ENCODE measurements around the gene CNEP1R1.

CNEP1R1 gene

DNA sequence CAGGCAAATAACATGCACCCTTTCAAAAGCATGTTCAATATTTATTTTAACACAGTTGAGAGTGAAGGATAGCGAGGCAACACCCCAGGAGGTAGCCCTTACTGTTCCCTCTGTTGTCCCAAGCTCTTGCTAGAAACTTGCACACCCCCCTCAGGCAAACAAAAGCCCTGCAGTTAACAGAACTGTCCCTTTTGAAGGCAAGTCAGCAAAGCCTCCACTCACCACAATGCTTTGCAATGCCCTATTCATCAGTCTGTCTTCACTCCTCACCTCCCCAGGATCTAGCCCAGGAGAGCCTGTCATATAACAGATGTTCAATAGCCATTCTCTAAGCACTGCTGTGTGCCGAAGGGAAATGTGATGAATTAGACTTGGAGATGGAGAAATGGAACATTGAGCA lies 3.5 kb upstream of the CNEP1R1 start:
- DNase-seq = peak; percentile 71

DNA sequence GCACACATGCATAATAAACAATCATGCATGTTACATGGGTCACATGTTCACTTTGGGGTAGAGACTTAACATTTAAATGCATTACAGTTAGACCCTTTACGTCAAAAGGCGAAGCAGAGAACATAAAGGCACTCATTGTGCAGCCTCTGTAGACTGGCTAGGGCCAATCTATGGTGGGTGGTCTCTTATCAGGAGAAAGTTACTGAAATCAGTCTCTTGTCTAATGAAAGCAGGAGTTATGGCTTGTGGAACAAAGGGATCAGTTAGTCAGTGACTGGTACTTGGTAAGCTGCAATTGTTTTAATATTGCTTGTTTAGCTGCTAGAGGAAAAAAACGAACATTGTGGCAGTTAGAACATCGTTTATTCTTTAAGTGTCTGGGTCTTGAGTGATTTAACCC lies 1.4 kb upstream of the CNEP1R1 start:
- no peak for DNase-seq

DNA sequence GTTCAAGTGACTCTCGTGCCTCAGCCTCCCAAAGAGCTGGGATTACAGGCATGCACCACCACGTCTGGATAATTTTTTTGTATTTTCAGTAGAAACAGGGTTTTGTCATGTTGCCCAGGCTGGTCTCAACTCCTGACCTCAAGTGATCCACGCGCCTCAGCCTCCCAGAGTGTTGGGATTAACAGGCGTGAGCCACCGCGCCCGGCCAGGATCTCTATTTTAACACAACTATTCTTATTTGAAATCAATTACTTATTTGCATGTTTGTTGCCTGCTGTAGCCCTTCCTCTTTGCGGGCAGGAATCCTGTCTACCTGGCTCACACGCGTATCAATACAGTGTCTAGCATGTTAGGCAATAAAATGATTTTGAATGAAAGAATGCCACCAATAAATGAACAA lies 818 bp upstream of the CNEP1R1 start:
- DNase-seq = no peak

DNA sequence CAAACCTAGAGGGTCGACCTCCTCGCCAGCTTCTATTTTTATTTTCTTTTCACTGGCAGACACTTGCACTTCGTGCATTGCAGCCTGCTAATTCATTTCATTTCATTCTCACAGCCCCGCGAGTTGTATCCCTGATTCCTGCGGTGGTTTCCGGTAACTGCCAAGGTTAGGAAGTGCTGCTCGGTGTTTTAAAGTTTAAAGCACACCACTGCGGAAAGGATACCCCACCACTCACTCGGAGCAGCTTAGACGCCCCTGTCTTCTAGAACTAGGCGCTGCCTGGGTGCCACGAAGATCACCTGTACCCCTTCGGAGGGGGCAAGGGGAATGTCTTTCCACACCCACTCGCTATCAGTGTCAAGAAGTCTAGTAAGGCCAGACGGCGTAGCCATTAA lies 509 bp downstream of the CNEP1R1 start:
- DNase-seq = peak; percentile 54

DNA sequence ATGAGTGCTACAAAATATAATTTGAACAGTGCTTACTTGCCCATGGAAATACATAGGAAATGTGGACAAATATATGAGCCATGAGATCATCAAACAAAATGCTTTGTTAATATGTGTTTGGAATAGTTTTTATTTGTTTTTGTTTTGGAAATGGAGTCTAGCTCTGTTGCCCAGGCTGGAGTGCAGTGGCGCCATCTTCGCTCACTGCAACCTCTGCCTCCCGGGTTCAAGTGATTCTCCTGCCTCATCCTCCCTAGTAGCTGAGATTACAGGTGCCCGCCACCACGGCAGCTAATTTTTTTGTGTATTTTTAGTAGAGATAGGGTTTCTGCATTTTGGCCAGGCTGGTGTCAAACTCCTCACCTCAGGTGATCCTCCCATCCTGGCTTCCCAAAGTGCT lies 2.8 kb downstream of the CNEP1R1 start:
- DNase-seq = no peak

DNA sequence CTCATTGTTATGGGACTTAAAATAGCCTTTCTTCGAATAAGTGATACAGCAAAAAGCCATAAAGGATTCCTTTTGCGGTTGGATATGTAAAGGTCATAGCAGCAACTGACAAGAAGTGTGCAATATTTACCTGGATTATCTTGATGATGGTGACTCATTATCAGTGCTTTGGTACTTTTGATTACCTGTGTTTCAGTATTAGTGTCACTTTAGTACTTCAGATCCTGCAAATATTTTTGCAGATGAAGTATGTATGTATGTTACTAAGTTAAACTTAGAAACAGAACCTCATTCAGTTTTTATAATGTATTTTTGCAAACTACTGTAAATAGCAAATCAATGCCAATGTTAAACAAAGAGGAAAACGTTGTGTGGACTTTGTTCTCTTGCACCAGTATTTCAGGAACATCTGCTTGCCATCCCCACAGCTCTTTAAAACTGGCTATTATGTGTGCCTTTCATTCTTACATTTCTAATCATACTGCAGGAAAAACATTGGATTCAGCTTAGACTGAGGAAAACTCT lies 10.5 kb downstream of the CNEP1R1 start:
- no peak for DNase-seq

DNA sequence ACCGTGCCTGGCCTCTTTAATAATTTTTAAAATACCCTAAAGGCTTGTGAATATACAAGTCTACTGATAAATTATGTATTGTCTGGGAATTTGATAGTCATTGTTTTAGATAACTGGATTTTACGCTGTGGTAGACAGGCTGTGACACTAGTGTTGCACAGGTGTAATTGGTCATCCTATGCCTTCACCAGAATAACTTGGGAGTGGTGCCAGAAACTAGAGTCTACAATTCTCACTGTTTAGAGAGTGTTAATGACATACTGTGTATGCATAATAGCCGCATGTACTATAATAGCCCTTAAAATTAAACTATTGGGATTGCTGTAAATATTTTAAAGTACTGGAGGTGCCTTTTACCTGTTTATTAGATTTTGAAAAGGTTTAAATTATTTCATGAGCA lies 11.4 kb downstream of the CNEP1R1 start:
- no peak for DNase-seq

DNA sequence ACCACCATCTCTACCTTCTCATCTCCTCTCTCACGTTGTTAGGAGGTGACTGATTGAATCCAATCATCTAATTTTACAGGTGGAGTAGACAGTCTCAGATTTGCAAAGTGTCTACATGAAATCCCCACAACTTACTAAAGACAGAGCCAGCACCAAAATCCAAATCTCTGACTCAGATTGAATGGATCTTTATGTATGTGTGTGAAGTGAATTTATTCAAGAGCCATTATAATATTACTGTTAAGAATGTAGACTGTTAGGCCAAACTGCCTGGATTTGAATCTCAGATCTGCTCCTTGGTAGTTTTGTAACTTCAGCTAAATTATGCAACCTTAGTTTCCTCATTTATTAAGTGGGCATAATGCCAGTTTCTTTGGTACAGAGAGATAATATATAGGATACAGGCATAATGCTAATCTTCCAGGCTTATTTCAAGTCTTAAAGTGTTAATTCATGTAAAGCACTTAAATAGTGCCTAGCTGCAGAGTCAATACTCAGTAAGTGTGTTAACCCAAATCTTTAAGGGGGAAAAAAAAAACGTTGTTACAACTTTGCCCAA lies 12.7 kb downstream of the CNEP1R1 start:
- DNase-seq = no peak

DNA sequence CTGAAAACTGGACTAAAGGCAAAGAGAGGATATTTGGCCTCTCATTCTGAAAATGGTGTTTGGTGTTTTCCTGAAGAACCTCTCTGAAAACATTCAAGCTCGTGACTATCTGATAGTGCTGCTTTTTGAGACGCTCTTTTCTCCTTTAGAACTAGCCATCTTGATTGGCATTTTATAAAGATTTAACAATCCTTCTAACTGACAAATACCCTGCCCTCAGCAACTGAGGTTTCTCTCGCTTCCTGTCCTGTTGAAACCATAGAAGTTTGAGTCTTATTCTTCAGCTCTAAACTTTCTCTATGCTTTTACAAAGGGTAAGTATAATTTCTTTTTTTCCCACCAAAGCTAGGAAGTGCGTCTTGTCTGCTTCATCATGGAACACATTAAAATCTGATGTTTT lies 13.3 kb downstream of the CNEP1R1 start:
- no peak for DNase-seq

DNA sequence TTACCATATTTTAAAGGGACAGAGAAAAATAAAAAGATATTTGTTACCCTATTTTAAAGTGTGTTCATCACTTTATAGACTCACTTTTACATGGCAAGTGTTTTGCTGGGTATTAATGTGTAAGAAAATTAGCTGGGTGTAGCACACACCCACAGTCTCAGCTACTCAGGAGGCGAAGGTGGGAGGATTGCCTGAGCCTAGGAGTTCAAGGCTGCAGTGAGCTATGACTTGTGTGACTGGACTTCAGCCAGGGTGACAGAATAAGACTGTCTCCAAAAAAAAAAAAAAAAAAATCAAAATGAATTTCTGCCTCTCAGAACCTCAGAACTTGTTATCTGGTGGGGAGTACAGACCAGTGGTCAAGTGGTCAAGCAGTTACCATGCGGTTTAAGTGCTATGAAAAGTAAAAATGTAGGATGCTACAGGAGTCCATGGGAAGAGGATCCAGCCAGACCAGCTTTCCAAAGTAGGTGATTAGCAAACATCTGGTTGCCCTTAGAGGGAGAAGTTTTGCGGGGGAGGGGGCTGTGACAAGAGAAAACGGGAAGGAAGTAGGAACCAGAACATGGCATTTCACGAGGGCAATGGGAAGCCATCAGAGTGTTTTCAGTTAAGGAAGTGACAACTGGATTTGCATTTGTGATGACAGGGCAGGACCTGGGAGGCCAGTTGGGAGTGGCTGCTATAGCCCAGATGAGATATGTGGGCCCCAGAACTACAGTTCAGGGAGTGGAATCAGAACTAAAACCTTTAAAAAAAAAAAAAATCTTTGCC lies 13.9 kb downstream of the CNEP1R1 start:
- DNase-seq = no peak

DNA sequence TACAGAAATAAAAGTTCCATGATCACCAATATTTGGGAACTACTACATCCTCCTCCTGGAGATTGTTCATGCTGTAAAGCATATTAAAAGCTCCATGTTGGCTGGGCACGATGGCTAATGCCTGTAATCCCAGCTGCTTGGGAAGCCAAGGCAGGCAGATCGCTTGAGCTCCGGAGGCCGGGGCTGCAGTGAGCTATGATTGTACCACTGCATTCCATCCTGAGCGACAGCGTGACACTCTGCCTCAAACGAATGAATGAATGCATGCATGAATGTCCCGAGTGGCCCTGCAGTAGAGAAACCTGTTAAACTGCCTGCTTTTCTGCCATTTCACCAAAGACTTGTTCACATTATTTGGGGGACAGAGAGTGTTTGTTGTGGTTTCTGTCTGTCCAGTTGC lies 15.0 kb downstream of the CNEP1R1 start:
- DNase-seq = peak; percentile 81

DNA sequence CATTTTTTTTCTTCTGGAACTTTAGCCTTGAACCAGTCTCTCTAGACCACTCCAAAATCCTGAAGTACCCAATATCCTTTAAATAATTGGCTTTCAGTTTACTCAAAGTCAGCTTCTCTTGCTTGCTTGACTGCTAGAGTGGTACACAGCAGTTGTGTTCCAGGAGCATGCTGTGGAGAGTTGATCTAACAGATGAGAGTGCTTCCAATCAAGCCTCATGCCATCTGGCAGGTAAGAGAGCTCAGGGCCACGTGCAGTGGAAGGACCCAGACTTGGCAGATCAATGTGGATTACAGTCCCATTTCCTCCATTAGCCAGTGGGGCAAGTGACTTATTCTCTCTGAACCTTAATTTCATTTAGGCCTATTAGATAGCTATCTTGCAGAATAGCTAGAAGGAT lies 15.7 kb downstream of the CNEP1R1 start:
- no peak for DNase-seq

DNA sequence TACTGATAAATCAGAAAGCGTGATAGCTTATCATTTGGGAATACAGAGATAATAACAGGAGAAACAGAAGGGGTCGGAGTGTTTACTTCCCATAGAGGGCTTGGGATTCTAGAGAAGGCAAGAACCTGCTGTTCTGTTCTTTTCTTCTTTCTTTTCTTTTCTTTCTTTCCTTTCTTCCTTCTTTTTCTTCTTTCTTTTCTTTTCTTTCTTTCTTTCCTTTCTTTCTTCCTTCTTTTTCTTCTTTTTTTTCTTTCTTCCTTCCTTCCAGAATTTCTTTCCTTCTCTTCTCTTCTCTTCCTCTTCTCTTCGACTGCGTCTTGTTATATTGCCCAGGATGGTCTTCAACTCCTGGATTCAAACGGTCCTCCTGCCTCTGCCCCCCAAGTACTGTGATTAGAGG lies 18.3 kb downstream of the CNEP1R1 start:
- DNase-seq = no peak

DNA sequence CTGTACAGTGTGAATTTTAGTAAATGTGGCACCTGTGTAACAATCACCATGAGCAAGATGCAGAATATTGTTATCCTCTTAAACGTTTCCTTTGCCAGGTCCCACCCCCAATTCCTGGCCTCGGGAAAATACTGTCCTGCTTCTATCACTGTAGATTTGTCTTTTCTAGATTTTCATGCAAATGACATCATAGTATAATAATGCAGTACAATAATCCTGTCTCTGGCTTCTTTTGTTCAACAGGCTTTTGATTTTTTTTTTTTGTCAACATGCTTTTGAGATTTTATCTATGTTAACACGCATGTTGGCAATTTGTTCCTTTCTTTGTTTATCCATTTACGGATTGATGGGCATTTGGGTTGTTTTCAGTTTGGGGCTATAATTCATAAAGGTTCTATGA lies 20.4 kb downstream of the CNEP1R1 start:
- no peak for DNase-seq

DNA sequence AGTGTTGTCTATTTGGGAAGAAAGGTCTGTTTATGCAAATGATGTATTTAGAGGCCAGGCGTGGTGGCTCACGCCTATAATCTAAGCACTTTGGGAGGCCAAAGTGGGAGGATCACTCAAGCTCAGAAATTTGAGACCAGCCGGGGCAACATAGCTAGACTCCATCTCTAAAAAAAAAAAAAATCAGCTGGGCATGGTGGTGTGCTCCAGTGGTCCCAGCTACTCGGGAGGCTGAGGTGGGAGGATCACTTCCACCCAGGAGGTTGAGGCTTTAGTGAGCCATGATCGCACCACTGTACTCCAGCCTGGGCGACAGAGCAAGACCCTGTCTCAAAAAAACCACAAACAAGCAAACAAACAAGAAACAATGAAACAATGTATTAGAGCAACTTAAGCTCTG lies 21.8 kb downstream of the CNEP1R1 start:
- DNase-seq = no peak

DNA sequence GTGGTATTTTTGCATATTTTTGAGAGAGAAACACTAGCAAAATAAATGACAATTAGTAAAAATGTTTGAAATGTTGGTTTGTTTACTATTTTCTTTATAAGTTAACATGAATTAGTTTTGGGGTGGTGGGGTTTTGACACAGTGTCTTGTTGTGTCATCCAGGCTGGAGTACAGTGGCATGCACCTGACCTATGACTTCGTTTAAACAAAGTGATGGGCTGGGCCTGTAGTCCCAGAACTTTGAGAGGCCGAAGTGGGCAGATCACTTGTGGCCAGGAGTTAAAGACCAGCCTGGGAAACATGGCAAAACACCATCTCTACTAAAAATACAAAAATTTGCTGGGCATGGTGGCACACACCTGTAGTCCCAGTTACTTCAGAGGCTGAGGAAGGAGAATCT lies 22.8 kb downstream of the CNEP1R1 start:
- no peak for DNase-seq

DNA sequence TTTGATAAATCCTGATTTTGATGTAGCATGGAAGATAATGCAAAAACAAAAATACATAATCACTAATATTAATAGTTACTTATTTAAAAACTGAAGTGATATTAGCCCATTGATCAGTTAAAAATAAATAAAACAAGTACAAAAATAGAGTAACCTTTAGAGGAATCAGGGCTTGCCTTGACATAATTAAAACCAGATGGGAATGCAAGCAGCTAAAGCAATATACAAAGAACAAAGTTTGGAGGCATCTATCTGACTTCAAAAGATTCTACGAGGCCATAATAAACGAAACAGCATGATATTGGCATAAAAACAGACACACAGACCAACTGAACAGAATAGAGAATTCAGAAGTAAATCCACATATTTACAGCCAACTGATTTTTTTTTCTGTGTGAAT lies 25.8 kb downstream of the CNEP1R1 start:
- no peak for DNase-seq

DNA sequence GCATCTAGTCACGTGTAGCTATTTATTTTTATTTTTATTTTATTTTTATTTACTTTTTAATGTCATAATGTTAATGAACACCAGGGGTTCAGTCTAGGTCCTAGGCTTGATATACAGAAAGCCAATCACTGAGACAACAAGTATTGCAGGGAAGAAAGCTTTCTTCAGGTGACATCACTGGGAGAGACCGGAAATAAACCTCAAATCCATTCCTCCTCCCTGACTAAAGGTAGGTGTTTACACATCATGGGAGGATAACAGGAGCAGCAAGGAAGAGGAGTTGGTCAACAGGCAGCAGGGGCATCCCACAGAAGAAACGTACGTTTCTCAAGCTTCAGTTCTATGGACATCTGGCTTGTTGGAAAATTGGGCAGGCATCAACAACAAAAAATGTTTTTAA lies 31.2 kb downstream of the CNEP1R1 start:
- DNase-seq = no peak

DNA sequence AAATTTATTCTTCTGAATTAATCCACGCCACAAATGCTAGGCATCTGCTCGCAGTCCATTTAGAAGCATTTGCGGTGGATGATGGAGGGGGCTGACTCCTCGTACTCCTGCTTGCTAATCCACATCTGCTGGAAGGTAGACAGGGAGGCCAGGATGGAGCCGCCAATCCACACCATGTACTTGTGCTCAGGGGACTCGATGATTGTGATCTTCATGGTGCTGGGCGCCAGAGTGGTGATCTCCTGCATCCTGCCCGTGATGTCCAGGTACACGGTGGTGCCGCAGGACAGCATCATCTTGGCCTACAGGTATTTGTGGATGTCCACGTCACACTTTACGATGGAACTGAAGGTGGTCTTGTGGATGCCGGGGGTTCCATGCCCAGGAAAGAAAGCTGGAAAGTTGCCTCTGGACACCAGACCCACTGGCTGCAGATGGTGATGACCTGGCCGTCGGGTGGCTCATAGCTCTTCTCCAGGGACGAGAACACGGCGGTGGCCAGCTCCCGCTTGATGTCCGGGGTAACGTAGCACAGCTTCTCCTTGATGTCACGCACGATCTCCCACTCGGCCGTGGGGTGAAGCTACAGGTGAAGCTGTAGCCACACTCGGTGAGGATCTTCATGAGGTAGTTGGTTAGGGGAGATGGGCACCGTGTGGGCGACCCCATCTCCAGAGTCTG lies 33.2 kb downstream of the CNEP1R1 start:
- DNase-seq = no peak

DNA sequence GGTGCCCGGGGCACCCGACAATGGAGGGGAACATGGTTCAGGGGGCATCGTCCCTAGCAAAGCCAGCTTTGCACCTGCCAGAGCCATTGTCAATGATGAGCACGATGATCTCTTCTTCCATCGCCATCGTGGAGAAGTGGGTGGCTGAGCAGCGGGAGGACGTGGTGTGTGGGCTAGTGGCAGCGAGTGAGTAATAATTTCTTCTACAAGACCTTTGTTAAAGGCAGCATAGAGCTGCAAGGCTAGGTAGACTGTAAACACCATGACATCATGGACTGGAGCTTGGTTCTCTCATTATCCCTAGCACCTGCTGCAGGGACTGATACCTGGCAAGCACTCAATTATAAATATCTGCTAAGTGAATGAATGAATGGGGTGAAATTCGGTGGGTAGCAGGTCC lies 34.1 kb downstream of the CNEP1R1 start:
- DNase-seq = no peak

DNA sequence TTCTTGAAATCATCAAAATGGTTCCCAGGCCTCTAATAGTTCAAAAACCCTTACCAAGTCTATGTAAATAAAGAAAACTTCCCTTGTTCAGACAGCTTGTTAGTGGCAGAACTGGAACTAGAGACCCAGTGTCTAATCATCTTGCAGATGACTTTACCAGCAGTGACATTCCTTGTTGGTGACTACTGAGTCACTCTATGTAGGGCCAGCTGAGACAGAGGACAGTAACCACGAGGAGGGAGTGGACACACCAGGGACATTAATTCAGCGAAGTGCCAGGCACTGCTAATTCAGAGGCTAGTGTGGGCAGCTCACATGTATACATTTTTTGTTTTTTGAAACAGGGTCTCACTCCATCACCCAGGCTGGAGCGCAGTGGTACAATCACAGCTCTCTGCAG lies 34.6 kb downstream of the CNEP1R1 start:
- DNase-seq = no peak

DNA sequence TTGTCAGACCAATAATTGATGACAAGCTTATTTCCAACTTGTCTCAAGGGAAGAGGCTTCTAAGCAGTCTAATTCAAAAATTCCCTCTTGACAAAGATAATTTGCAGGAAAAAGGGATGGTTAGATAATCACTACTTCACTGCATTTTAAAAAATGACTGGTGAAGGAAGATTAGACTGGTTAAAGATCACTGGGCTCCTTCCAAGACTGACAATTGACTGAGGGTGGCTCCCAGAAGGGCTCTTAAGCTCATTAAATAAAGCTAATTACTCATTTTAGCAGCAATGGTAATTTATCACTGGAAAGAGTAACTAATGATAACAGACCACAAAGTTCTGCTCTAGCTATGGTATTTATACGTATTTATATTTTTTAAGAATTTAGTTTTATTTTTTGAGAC lies 36.3 kb downstream of the CNEP1R1 start:
- no peak for DNase-seq

DNA sequence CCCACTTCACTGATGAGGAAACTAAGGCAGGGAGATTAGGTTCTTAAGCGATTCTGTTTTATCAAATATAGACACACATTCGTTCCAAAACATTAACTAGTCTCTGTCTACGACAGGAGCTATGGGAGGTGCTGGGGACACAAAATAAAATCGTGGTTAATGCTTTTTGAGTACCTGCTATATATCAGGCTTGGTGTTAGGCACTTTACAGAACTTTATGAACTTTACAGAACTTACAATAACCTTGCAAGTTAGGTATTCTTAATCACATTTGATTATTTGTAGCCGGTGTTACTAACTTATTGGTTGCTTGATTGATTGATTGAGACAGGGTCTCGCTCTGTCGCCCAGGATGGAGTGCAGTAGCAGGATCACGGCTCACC lies 40.2 kb downstream of the CNEP1R1 start:
- no peak for DNase-seq
